ENCODE data around the gene TTLL1.
"Not testable (repeated sequence)": the region's sequence is repeated elsewhere in the genome, so short reads cannot be mapped to it uniquely, and the experiment has no call there.

Gene TTLL1

GRCh38 chr22:43060183-43060582 lies 29.0 kb downstream of the TTLL1 start:
- peak in 2 of 4 experiments; percentile 5 to 11 for DNase-seq

DNA sequence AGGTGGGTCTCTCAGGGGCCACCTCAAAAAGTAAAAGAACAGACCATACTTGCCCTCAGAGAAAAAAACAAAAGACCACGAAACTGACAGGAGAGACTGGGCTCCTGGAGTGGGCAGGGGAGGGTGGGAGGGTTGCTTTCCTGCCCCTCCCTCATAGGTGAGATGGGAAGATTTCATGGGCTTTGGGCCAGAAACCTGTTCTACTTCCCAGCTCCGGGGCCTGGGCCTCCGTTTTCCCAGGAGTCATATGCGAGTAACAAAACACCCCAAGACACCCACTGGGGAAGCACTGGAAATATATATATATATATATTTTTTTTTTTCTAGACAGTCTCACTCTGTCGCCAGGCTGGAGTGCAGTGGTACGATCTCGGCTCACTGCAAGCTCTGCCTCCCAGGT lies 31.6 kb downstream of the TTLL1 start:
- no peak for DNase-seq

DNA sequence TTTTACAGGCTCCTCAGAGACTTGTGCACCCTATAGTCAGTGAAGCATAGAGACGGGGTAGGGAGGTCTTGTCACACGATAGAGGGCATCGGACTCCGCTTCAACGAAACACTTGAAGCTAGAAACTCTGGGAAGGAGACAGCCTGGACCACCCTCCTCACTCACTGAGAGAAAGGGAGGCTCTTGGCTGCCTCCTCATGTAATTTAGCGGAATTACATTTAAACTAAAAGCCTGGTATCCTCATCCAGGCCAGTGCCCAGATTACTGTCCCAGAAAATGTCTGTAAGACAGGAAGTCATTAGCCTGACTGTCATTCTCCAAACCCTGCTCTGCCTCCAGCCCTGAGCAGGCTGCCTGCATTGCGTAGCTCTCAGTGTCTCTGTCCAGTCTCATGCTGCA lies 36.0 kb downstream of the TTLL1 start:
- no peak for DNase-seq

- DNase-seq: no peak
Measured at GRCh38 chr22:43050995-43051394, 38.2 kb downstream of the TTLL1 start.

DNA sequence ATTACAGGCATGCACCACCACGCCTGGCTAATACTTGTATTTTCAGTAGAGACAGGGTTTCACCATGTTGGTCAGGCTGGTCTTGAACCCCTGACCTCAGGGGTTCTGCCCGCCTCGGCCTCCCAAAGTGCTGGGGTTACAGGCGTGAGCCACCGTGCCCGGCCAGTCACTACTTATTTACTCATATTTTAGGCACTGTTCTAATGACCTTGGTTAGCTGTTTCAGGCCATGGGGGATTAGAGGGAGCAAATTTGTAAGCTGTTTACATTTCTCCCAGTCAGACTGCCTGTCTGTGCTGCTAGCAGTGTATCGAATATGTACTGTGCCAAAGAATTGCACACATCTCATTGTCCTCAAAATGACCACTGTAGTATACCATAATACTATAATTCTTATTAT lies 41.6 kb downstream of the TTLL1 start:
- no peak for DNase-seq

DNA sequence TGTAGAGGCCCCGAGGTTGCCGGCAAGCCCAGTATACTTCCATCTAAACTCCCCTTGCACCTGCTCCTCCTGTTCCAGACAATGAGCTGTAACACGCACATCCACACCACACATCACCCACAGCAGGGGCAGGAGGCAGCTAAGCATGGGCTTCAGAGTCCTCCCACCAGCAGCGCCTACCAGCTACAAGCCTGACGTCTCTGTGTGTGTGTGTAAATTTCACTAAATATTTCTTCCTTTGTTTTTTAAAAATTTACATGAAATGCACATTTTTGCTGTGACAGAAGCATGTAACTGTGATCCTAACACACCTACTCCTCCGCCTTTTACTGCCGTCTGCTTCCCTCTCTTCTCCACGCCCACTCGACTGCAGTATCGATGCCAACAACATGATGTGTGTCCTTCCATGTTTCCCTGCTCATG lies 44.9 kb downstream of the TTLL1 start:
- DNase-seq: no peak

- no peak for DNase-seq
Measured at GRCh38 chr22:43042101-43042780, 47.0 kb downstream of the TTLL1 start.

DNA sequence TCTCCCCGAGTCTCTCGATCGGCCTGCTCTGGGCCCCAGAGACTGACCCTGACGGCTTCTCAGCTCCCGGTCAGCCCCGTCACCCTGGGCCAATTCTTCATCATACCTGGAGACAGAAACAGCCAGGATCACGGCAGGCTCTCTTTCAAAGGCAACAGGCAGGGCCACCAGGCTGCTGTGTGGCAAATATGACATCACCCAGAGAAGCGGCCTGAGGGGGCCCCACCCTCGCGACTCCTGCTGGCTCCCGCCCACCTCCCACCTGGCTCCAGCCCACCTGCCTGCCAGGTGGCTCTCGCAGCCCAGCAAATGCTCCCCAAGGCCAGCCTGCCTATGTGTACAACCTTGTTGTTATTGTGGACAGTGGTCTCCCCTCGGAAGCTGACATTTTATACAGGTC lies 49.4 kb downstream of the TTLL1 start:
- DNase-seq: no peak

GRCh38 chr22:43038325-43038724 lies 50.9 kb downstream of the TTLL1 start:
- DNase-seq: no peak

GRCh38 chr22:43036282-43036829 lies 52.8 kb downstream of the TTLL1 start:
- DNase-seq: no peak

GRCh38 chr22:43035250-43035649 lies 53.9 kb downstream of the TTLL1 start:
- no peak for DNase-seq

GRCh38 chr22:43031617-43032016 lies 57.6 kb downstream of the TTLL1 start:
- no peak for DNase-seq

DNA sequence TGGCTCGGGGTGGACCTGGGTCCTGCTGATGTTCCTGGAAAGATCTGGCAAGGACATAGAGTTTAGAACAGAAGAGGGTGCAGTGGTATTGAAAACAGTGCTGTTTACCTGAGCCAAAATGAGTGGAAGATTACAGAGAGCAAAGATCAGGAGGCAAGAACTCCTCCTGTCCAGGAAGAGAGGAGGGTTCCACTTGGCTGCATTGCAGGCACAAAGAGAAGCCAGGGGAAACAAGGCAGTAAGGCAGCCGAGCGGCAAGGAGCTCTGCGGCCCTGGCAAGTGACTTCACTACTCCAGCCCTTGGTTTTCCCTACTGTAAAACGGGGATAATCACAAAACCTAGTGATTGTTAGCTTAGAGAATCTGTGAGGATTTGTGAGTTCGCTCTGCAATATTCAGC lies 70.6 kb downstream of the TTLL1 start:
- DNase-seq: no peak

GRCh38 chr22:43017525-43018460 lies 71.4 kb downstream of the TTLL1 start:
- no peak for DNase-seq

- DNase-seq: not testable (repeated sequence)
Measured at GRCh38 chr22:43016150-43016549, 73.0 kb downstream of the TTLL1 start.

- DNase-seq: no peak
Measured at GRCh38 chr22:43015677-43016042, 73.5 kb downstream of the TTLL1 start.

DNA sequence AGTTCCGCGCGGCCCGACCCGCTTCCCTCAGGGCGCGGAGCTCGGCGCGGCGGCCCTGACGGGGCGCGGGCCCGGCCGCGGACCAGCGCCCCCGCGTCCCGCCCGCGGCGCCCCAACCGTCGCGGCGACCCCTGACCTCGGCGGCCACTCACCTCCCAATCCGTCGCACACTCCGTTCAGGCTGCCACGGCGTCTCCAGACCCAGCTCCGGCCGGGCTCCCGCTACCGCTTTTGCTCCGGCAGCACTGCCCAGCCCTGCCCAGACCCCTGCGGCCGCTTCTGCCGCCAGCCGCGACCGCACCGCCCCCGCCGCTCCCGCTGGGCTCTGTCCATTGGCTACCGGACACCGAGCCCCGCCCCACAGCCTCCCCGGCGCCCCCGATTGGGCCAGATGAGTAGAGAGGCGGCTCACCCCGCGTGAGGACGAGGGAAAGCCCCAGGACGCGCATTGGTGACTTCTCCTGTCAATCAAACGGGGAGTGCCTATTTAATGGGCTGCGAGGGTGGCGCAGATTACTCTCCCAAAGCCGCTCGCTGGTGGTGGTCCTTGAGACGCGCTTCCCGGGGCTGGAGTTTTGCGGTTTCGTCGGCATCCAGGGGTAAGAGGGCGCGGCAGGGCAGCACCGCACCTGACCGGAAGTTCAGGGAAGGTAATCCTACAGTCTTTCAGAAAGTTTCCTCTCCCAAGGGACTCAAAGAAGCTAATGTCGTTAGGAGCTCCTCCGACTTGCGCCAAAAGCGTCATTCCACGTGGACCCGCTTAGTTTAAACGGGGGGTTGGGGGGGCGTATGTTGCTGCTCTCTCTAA lies 74.1 kb downstream of the TTLL1 start, which contains the start of gene PACSIN2:
Gene PACSIN2, minus strand, starts transcription at position 281 of the 808 bp plus-strand sequence. CDS start 103,069 bp downstream, outside the sequence.
- peak; percentile 96 to 99 (median 98) for DNase-seq

GRCh38 chr22:43014316-43014868 lies 74.8 kb downstream of the TTLL1 start:
- peak in 1 of 4 experiments; percentile 28 for DNase-seq

DNA sequence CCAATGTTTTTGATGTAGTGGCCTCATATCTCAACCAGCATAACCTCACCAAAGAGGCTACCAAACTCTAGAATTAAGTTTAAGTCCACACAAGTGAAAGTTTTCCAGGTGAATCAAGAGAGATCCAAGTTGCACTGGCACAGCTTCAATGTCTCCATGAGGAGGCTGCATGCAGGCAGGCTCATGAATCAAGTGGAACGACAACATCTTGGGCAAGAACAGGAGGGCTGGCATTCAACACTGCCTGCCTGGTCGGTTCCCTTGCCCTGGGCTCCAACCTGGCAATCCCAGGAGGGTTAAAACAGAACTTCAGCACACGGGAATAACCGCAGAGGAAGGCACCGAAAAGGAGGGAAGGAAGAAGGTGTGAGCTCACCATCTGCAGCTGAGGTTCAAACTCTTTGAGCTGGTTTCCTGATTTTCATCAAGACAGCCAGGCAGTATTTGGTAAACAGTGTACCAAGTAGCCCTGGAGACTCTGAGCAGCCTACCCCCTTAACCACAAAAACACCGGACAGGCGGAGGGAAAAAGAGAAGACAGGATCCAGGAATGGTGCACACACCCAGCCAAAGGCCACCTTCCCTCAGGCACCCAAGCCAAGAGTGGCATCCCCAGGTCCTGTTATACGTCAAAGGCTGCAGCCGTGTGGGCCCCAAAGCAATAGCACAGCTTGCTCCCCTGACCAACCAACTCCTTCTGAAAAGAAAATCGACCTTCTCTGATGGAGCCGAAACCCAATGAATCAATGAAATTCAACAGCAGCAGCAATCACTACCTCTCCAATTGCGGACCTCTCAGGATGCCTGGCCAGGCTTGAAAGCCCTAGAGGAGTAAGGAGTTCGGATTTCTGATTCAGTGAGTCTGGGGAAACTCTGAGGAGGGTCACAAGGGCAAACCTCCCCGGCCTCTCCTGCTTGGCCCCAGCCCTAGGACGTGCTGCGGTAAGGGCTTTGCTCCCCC lies 75.6 kb downstream of the TTLL1 start:
- no peak for DNase-seq

- DNase-seq: no peak
Measured at GRCh38 chr22:43012390-43012789, 76.8 kb downstream of the TTLL1 start.

- no peak for DNase-seq
Measured at GRCh38 chr22:43011079-43011478, 78.1 kb downstream of the TTLL1 start.

Measured in activated CD4-positive, CD25-positive, alpha-beta regulatory T cell (primary cell).